Measurements from ENCODE around the gene MNAT1. TPM values are rescaled to one million over a fixed set of nuclear protein-coding genes. Genes with fewer than 3 reads are reported as not detected.

The MNAT1 gene
- total RNA-seq, 1 experiment from 2014 or later = 44.6 TPM

GRCh38 chr14:60838601-60839000 is 104.0 kb downstream of the MNAT1 start:
- BruUV-seq (replicated peaks) = no TSS peak
- Mint-ChIP-seq H3K27me3 (ENCODE audit: unreplicated experiment) (no peaks in the 10 kb centered on the region), H3K27ac (ENCODE audit: unreplicated experiment) (no peak overlapping the region), H3K4me1 (ENCODE audit: low read depth, unreplicated experiment) (no peaks in the 10 kb centered on the region), H3K4me3 (ENCODE audit: low read depth, unreplicated experiment) (no peak overlapping the region), H3K9me3 (ENCODE audit: low read depth, unreplicated experiment) (peaks cover 3% of the 10 kb centered on the region), H3K36me3 (ENCODE audit: insufficient read depth, unreplicated experiment) (no peaks in the 10 kb centered on the region)
- TF ChIP-seq, protein P1, sequence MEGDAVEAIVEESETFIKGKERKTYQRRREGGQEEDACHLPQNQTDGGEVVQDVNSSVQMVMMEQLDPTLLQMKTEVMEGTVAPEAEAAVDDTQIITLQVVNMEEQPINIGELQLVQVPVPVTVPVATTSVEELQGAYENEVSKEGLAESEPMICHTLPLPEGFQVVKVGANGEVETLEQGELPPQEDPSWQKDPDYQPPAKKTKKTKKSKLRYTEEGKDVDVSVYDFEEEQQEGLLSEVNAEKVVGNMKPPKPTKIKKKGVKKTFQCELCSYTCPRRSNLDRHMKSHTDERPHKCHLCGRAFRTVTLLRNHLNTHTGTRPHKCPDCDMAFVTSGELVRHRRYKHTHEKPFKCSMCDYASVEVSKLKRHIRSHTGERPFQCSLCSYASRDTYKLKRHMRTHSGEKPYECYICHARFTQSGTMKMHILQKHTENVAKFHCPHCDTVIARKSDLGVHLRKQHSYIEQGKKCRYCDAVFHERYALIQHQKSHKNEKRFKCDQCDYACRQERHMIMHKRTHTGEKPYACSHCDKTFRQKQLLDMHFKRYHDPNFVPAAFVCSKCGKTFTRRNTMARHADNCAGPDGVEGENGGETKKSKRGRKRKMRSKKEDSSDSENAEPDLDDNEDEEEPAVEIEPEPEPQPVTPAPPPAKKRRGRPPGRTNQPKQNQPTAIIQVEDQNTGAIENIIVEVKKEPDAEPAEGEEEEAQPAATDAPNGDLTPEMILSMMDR (IDR thresholded peaks at IDR 0.05; ENCODE audit: unreplicated experiment) = no peak
- intact Hi-C loops (cut with micrococcal nuclease; ENCODE audit: unreplicated experiment) = no loop called here
- DNase-seq = no peak
- CTCF ChIA-PET = no interaction called here

- H3K36me3 Mint-ChIP-seq (ENCODE audit: insufficient read depth, unreplicated experiment) = no peaks in the 10 kb centered on the region
- CTCF ChIA-PET = no interaction called here
- H3K4me3 Mint-ChIP-seq (ENCODE audit: low read depth, unreplicated experiment) = no peak overlapping the region
- H3K27me3 Mint-ChIP-seq (ENCODE audit: unreplicated experiment) = no peaks in the 10 kb centered on the region
- DNase-seq = no peak
- intact Hi-C loops (cut with micrococcal nuclease; ENCODE audit: unreplicated experiment) = no loop called here
- no TSS peak for BruUV-seq (replicated peaks)
- TF ChIP-seq, protein P1 (IDR thresholded peaks at IDR 0.05; ENCODE audit: unreplicated experiment) = no peak
- H3K27ac Mint-ChIP-seq (ENCODE audit: unreplicated experiment) = no peak overlapping the region
- peaks cover 3% of the 10 kb centered on the region for H3K9me3 Mint-ChIP-seq (ENCODE audit: low read depth, unreplicated experiment)
- no peaks in the 10 kb centered on the region for H3K4me1 Mint-ChIP-seq (ENCODE audit: low read depth, unreplicated experiment)
Measured at GRCh38 chr14:60839057-60839456, 104.5 kb downstream of the MNAT1 start.

GRCh38 chr14:60839657-60840056 is 105.1 kb downstream of the MNAT1 start:
- intact Hi-C loops (cut with micrococcal nuclease; ENCODE audit: unreplicated experiment) = no loop called here
- Mint-ChIP-seq H3K9me3 (ENCODE audit: low read depth, unreplicated experiment) (peaks cover 3% of the 10 kb centered on the region), H3K27ac (ENCODE audit: unreplicated experiment) (no peak overlapping the region), H3K27me3 (ENCODE audit: unreplicated experiment) (no peaks in the 10 kb centered on the region), H3K4me3 (ENCODE audit: low read depth, unreplicated experiment) (no peak overlapping the region), H3K36me3 (ENCODE audit: insufficient read depth, unreplicated experiment) (no peaks in the 10 kb centered on the region), H3K4me1 (ENCODE audit: low read depth, unreplicated experiment) (no peaks in the 10 kb centered on the region)
- no peak for DNase-seq
- TF ChIP-seq, protein P1 (IDR thresholded peaks at IDR 0.05; ENCODE audit: unreplicated experiment) = no peak
- CTCF ChIA-PET = no interaction called here
- no TSS peak for BruUV-seq (replicated peaks)

- no peak overlapping the region for H3K27ac Mint-ChIP-seq (ENCODE audit: unreplicated experiment)
- no TSS peak for BruUV-seq (replicated peaks)
Measured at GRCh38 chr14:60840313-60840712, 105.8 kb downstream of the MNAT1 start.

More at GRCh38 chr14:60840313-60840712, 105.8 kb downstream of the MNAT1 start:
- no peak overlapping the region for H3K4me3 Mint-ChIP-seq (ENCODE audit: low read depth, unreplicated experiment)
- TF ChIP-seq, protein P1 (IDR thresholded peaks at IDR 0.05; ENCODE audit: unreplicated experiment) = no peak
- intact Hi-C loops (cut with micrococcal nuclease; ENCODE audit: unreplicated experiment) = no loop called here
- CTCF ChIA-PET = no interaction called here
- DNase-seq = no peak
- H3K36me3 Mint-ChIP-seq (ENCODE audit: insufficient read depth, unreplicated experiment) = no peaks in the 10 kb centered on the region
- H3K27me3 Mint-ChIP-seq (ENCODE audit: unreplicated experiment) = no peaks in the 10 kb centered on the region
- H3K9me3 Mint-ChIP-seq (ENCODE audit: low read depth, unreplicated experiment) = peaks cover 3% of the 10 kb centered on the region
- H3K4me1 Mint-ChIP-seq (ENCODE audit: low read depth, unreplicated experiment) = no peaks in the 10 kb centered on the region
